OCI-LY7 (cell line): ENCODE measurements around the gene RTN4RL2. TPM values are rescaled to one million over a fixed set of nuclear protein-coding genes. Genes with fewer than 3 reads are reported as not detected.

Source experiments
- BruUV-seq: library from RNA; stranded (reverse); fragments of 400-500 nt; replicated peaks from 2 replicates; lab custom pipeline; 2021; lab: Mats Ljungman, UMichigan
- CTCF ChIA-PET: fragments of 300-600 bp; sonication (Branson Sonifier 250); formaldehyde crosslinking; loops from one replicate; lab custom pipeline; 2022; ENCODE audit warnings: antibody characterized with exemption; ENCODE audit not compliant: unreplicated experiment; lab: Charles Lee
- POLR2A ChIA-PET: fragments of 300-600 bp; sonication (Branson Sonifier 250); formaldehyde crosslinking; loops from one replicate; lab custom pipeline; 2022; ENCODE audit warnings: antibody characterized with exemption; lab: Charles Lee
- DNase-seq: peaks from one replicate; pipeline ENCODE4 v3.0.0-alpha.2; 2015; ENCODE audit warnings: low spot score
- H2AFZ ChIP-seq: fragments of 200-600 bp; sonication (generic), shearing (Covaris generic); 2 replicates; pipeline ENCODE4 v1.6.1; 2014; ENCODE audit warnings: mild to moderate bottlenecking, antibody characterized with exemption, low read length, moderate library complexity
- H3K27ac ChIP-seq: fragments of 200-600 bp; sonication (generic); 2 replicates; pipeline ENCODE4 v1.5.1; 2014; ENCODE audit warnings: mixed run types, low read depth, mild to moderate bottlenecking, moderate library complexity, low read length, inconsistent platforms; ENCODE audit not compliant: poor library complexity, severe bottlenecking
- H3K36me3 ChIP-seq: fragments of 200-600 bp; sonication (generic); 2 replicates; pipeline ENCODE4 v1.6.1; 2014; ENCODE audit warnings: mild to moderate bottlenecking, antibody characterized with exemption, low read length, moderate library complexity, mixed read lengths; ENCODE audit not compliant: insufficient read depth
- H3K4me1 ChIP-seq: fragments of 200-600 bp; sonication (generic); 2 replicates; pipeline ENCODE4 v1.5.1; 2014; ENCODE audit warnings: mild to moderate bottlenecking, low read length; ENCODE audit not compliant: insufficient read depth, poor library complexity, severe bottlenecking
- H3K4me2 ChIP-seq: fragments of 200-600 bp; sonication (generic); 2 replicates; pipeline ENCODE4 v1.6.1; 2014; ENCODE audit warnings: mild to moderate bottlenecking, low read length
- H3K4me3 ChIP-seq: fragments of 200-600 bp; sonication (generic); 2 replicates; pipeline ENCODE4 v1.5.1; 2014; ENCODE audit warnings: mild to moderate bottlenecking, low read depth, low read length; ENCODE audit not compliant: poor library complexity, severe bottlenecking
- H3K79me2 ChIP-seq: fragments of 200-600 bp; sonication (generic); 2 replicates; pipeline ENCODE4 v1.6.1; 2016; ENCODE audit warnings: low read depth, mild to moderate bottlenecking, low read length, moderate library complexity, mixed read lengths; ENCODE audit not compliant: insufficient read depth
- H3K9me2 ChIP-seq: fragments of 200-600 bp; sonication (generic); 2 replicates; pipeline ENCODE4 v1.6.1; 2016; ENCODE audit warnings: mild to moderate bottlenecking, low read length, mixed read lengths; ENCODE audit not compliant: insufficient read depth
- H3K9me3 ChIP-seq: fragments of 200-600 bp; sonication (generic); 2 replicates; pipeline ENCODE4 v1.6.1; 2014; ENCODE audit warnings: mild to moderate bottlenecking, mixed run types, low read length, mixed read lengths
- H4K20me1 ChIP-seq: fragments of 200-600 bp; sonication (generic); 2 replicates; pipeline ENCODE4 v1.6.1; 2014; ENCODE audit warnings: mild to moderate bottlenecking, antibody characterized with exemption, low read length, moderate library complexity, mixed read lengths; ENCODE audit not compliant: insufficient read depth
- CTCF ChIP-seq: fragments of 200-600 bp; sonication (generic); conservative IDR thresholded peaks from 2 replicates; pipeline ENCODE4 v1.5.1; 2014; ENCODE audit warnings: mild to moderate bottlenecking, antibody characterized with exemption, low read length, moderate library complexity, mixed read lengths
- EZH2phosphoT487 ChIP-seq: fragments of 200-600 bp; sonication (generic); IDR thresholded peaks from 2 replicates; pipeline ENCODE4 v1.6.1; 2018; ENCODE audit warnings: low read depth, borderline replicate concordance, mild to moderate bottlenecking, mixed run types, antibody characterized with exemption, low read length, moderate library complexity, mixed read lengths
- intact Hi-C: fragments of 100-400 bp; cut with micrococcal nuclease; formaldehyde crosslinking; loops from one replicate; pipeline ENCODE4 v1.10.0; 2022; ENCODE audit not compliant: unreplicated experiment
- total RNA-seq, 2 experiments: library from RNA; depleted of rRNA in 1 of 2; stranded (reverse); fragments of >200 nt in 1 of 2; shearing (Covaris generic) in 1 of 2; gene quantifications; 2 replicates each; pipeline ENCODE4 v1.2.3, GENCODE V29; 2014 to 2022

The RTN4RL2 gene
- total RNA-seq, 2 experiments from 2014 or later, result 0.25 to 4.2 TPM

GRCh38 chr11:57516061-57516443 is 55.7 kb downstream of the RTN4RL2 start:
- Histone ChIP-seq H3K9me3 (no peaks in the 10 kb centered on the region), H2AFZ (peak overlapping the region; percentile 79), H3K9me2 (no peaks in the 10 kb centered on the region), H3K4me2 (peak overlapping the region; percentile 87), H3K36me3 (peaks cover 17% of the 10 kb centered on the region; the same call in 1 of the 2 replicates), H3K27ac (peak overlapping the region; percentile 65), H3K4me3 (peak overlapping the region; percentile 91), H3K4me1 (peaks cover 41% of the 10 kb centered on the region), H3K79me2 (peaks cover 37% of the 10 kb centered on the region; the same call in 1 of the 2 replicates), H4K20me1 (no peaks in the 10 kb centered on the region)
- intact Hi-C loops, result loop anchor here (10.0 kb wide), 1 partner anchor 1579 kb away; no protein-coding TSS in a partner anchor
- ChIA-PET POLR2A (interaction anchor here (0.7 to 5.9 kb wide), 11 partner anchors 8 to 59 kb away, joined by 3 to 64 read pairs (median 7); partner anchors contain the start of genes RTN4RL2 and TIMM10), CTCF (interaction anchor here (3.3 to 5.2 kb wide), 2 partner anchors 11 to 23 kb away, joined by 21 to 25 read pairs; no protein-coding TSS in a partner anchor)
- no peak for DNase-seq
- BruUV-seq, result TSS peak; percentile 73
- no peak for TF ChIP-seq CTCF
- no peak for TF ChIP-seq EZH2phosphoT487

- no peak for DNase-seq
- TF ChIP-seq EZH2phosphoT487, result no peak
- TF ChIP-seq CTCF, result no peak
- no peak overlapping the region for H3K4me3 ChIP-seq
- H3K9me3 ChIP-seq, result no peaks in the 10 kb centered on the region
- BruUV-seq, result no TSS peak
- no peaks in the 10 kb centered on the region for H3K9me2 ChIP-seq
- H3K36me3 ChIP-seq, result peaks cover 18% of the 10 kb centered on the region
- peaks cover 11% of the 10 kb centered on the region for H3K4me1 ChIP-seq
- ChIA-PET CTCF (interaction anchor here (0.5 to 1.5 kb wide), 2 partner anchors 63 to 175 kb away, joined by 4 to 5 read pairs; no protein-coding TSS in a partner anchor), POLR2A (interaction anchor here (0.9 kb wide), 1 partner anchor 28 kb away, joined by 3 read pairs; no protein-coding TSS in a partner anchor)
- no peaks in the 10 kb centered on the region for H4K20me1 ChIP-seq
- intact Hi-C loops, result no loop called here
- H2AFZ ChIP-seq, result no peak overlapping the region
- no peak overlapping the region for H3K4me2 ChIP-seq
- H3K79me2 ChIP-seq, result peaks cover 2% of the 10 kb centered on the region; the same call in 1 of the 2 replicates
- H3K27ac ChIP-seq, result no peak overlapping the region
Observed at GRCh38 chr11:57521116-57521515, 60.8 kb downstream of the RTN4RL2 start.

GRCh38 chr11:57523419-57523818 is 63.1 kb downstream of the RTN4RL2 start:
- H3K9me2 ChIP-seq, result no peaks in the 10 kb centered on the region
- CTCF ChIA-PET, result interaction anchor here (0.6 to 1.6 kb wide), 2 partner anchors 15 to 66 kb away, joined by 3 to 4 read pairs; no protein-coding TSS in a partner anchor
- intact Hi-C loops, result no loop called here
- no peak for DNase-seq
- H3K9me3 ChIP-seq, result no peaks in the 10 kb centered on the region
- BruUV-seq, result no TSS peak
- peaks cover 11% of the 10 kb centered on the region for H3K79me2 ChIP-seq
- 0 out of 2 replicates have a peak, but pooled peaks cover 5% of the 10 kb centered on the region for H4K20me1 ChIP-seq
- H3K4me2 ChIP-seq, result no peak overlapping the region
- no peak overlapping the region for H3K4me3 ChIP-seq
- POLR2A ChIA-PET, result interaction anchor here (2.1 kb wide), 1 partner anchor 8 kb away, joined by 7 read pairs; the partner anchor contains the start of gene SLC43A1
- H3K36me3 ChIP-seq, result peaks cover 37% of the 10 kb centered on the region
- TF ChIP-seq EZH2phosphoT487, result no peak
- no peak for TF ChIP-seq CTCF
- H3K4me1 ChIP-seq, result peaks cover 9% of the 10 kb centered on the region
- H2AFZ ChIP-seq, result no peak overlapping the region
- no peak overlapping the region for H3K27ac ChIP-seq
